OCI-LY1 (cell line): Measurements from ENCODE around the gene ATXN7.

Experiments used
- CTCF ChIP-seq: fragments of 200-600 bp; sonication (generic), shearing (Covaris generic); IDR thresholded peaks from 2 replicates; pipeline ENCODE4 v1.5.1; 2017; ENCODE audit warnings: mild to moderate bottlenecking, antibody characterized with exemption, low read length, moderate library complexity, mixed read lengths
- EZH2 ChIP-seq: fragments of 200-600 bp; sonication (generic), shearing (Covaris generic); IDR thresholded peaks from 2 replicates; pipeline ENCODE4 v1.8.0; 2017; ENCODE audit warnings: borderline replicate concordance, mixed run types, mild to moderate bottlenecking, antibody characterized with exemption, low read length, moderate library complexity, mixed read lengths

- no peak for TF ChIP-seq CTCF
- no peak for TF ChIP-seq EZH2
These were observed 36.3 kb downstream of the ATXN7 start for GRCh38 chr3:63900010-63900409.
